Measurements from ENCODE around the gene KRTAP5-4.
"Not testable (repeated sequence)": the region's sequence is repeated elsewhere in the genome, so short reads cannot be mapped to it uniquely, and the experiment has no call there.

The KRTAP5-4 gene

GRCh38 chr11:1652771-1653540, 31.0 kb upstream of the KRTAP5-4 start:
- FAIRE-seq (no peak), DNase-seq (ENCODE audit: insufficient read length, low spot score) (peak; percentile 95)
- no peak for TF ChIP-seq POLR2A (IDR thresholded peaks at IDR 0.05; ENCODE audit: low read depth, low read length)
- no peak for TF ChIP-seq SPI1 (IDR thresholded peaks at IDR 0.05; ENCODE audit: low read depth, low read length)
- TF ChIP-seq POLR2AphosphoS5 (IDR thresholded peaks at IDR 0.05; ENCODE audit: low read depth, low read length) = no peak
- TF ChIP-seq POU2F2 (IDR thresholded peaks at IDR 0.05; ENCODE audit: low read depth, low read length) = no peak
- TF ChIP-seq TAF1 (IDR thresholded peaks at IDR 0.05; ENCODE audit: low read depth, low read length) = no peak
- TF ChIP-seq PAX5 (IDR thresholded peaks at IDR 0.05; ENCODE audit: insufficient read depth, low read length, severe bottlenecking) = no peak

GRCh38 chr11:1652442-1652770, 30.5 kb upstream of the KRTAP5-4 start:
- FAIRE-seq (no peak), DNase-seq (ENCODE audit: insufficient read length, low spot score) (no peak)
- TF ChIP-seq PAX5 (IDR thresholded peaks at IDR 0.05; ENCODE audit: insufficient read depth, low read length, severe bottlenecking) (no peak), SPI1 (IDR thresholded peaks at IDR 0.05; ENCODE audit: low read depth, low read length) (no peak)

- DNase-seq (ENCODE audit: insufficient read length, low spot score) = no peak
- FAIRE-seq = no peak
- no peak for TF ChIP-seq TAF1 (IDR thresholded peaks at IDR 0.05; ENCODE audit: low read depth, low read length)
- TF ChIP-seq POLR2A (IDR thresholded peaks at IDR 0.05; ENCODE audit: low read depth, low read length) = no peak
- no peak for TF ChIP-seq POU2F2 (IDR thresholded peaks at IDR 0.05; ENCODE audit: low read depth, low read length)
- no peak for TF ChIP-seq PAX5 (IDR thresholded peaks at IDR 0.05; ENCODE audit: insufficient read depth, low read length, severe bottlenecking)
- TF ChIP-seq SPI1 (IDR thresholded peaks at IDR 0.05; ENCODE audit: low read depth, low read length) = no peak
- TF ChIP-seq POLR2AphosphoS5 (IDR thresholded peaks at IDR 0.05; ENCODE audit: low read depth, low read length) = no peak
These were observed 30.1 kb upstream of the KRTAP5-4 start for GRCh38 chr11:1652026-1652425.

- DNase-seq (ENCODE audit: insufficient read length, low spot score) (no peak), FAIRE-seq (no peak)
- TF ChIP-seq PAX5 (IDR thresholded peaks at IDR 0.05; ENCODE audit: insufficient read depth, low read length, severe bottlenecking) = no peak
- no peak for TF ChIP-seq TAF1 (IDR thresholded peaks at IDR 0.05; ENCODE audit: low read depth, low read length)
- TF ChIP-seq POU2F2 (IDR thresholded peaks at IDR 0.05; ENCODE audit: low read depth, low read length) = no peak
These were observed 29.6 kb upstream of the KRTAP5-4 start for GRCh38 chr11:1651411-1651980.

- FAIRE-seq = no peak
- TF ChIP-seq TAF1 (IDR thresholded peaks at IDR 0.05; ENCODE audit: low read depth, low read length) = no peak
- TF ChIP-seq SPI1 (IDR thresholded peaks at IDR 0.05; ENCODE audit: low read depth, low read length) = no peak
- no peak for TF ChIP-seq POLR2AphosphoS5 (IDR thresholded peaks at IDR 0.05; ENCODE audit: low read depth, low read length)
- TF ChIP-seq POLR2A (IDR thresholded peaks at IDR 0.05; ENCODE audit: low read depth, low read length) = no peak
- no peak for TF ChIP-seq PAX5 (IDR thresholded peaks at IDR 0.05; ENCODE audit: insufficient read depth, low read length, severe bottlenecking)
- no peak for TF ChIP-seq POU2F2 (IDR thresholded peaks at IDR 0.05; ENCODE audit: low read depth, low read length)
- no peak for DNase-seq (ENCODE audit: insufficient read length, low spot score)
These were observed 29.0 kb upstream of the KRTAP5-4 start for GRCh38 chr11:1650918-1651262.

- FAIRE-seq = no peak
- no peak for DNase-seq (ENCODE audit: insufficient read length, low spot score)
These were observed 28.3 kb upstream of the KRTAP5-4 start for GRCh38 chr11:1650034-1650917.

GRCh38 chr11:1648653-1649420, 26.9 kb upstream of the KRTAP5-4 start:
- FAIRE-seq = no peak
- DNase-seq (ENCODE audit: insufficient read length, low spot score) = no peak

More at GRCh38 chr11:1650034-1650917, 28.3 kb upstream of the KRTAP5-4 start:
- TF ChIP-seq POU2F2 (IDR thresholded peaks at IDR 0.05; ENCODE audit: low read depth, low read length) (no peak), POLR2AphosphoS5 (IDR thresholded peaks at IDR 0.05; ENCODE audit: low read depth, low read length) (no peak), PAX5 (IDR thresholded peaks at IDR 0.05; ENCODE audit: insufficient read depth, low read length, severe bottlenecking) (no peak), TAF1 (IDR thresholded peaks at IDR 0.05; ENCODE audit: low read depth, low read length) (no peak), SPI1 (IDR thresholded peaks at IDR 0.05; ENCODE audit: low read depth, low read length) (no peak), POLR2A (IDR thresholded peaks at IDR 0.05; ENCODE audit: low read depth, low read length) (no peak)

GRCh38 chr11:1647901-1648652, 26.1 kb upstream of the KRTAP5-4 start:
- TF ChIP-seq POLR2A (IDR thresholded peaks at IDR 0.05; ENCODE audit: low read depth, low read length) = no peak
- no peak for TF ChIP-seq TAF1 (IDR thresholded peaks at IDR 0.05; ENCODE audit: low read depth, low read length)
- no peak for TF ChIP-seq SPI1 (IDR thresholded peaks at IDR 0.05; ENCODE audit: low read depth, low read length)
- no peak for TF ChIP-seq POLR2AphosphoS5 (IDR thresholded peaks at IDR 0.05; ENCODE audit: low read depth, low read length)
- TF ChIP-seq POU2F2 (IDR thresholded peaks at IDR 0.05; ENCODE audit: low read depth, low read length) = no peak
- TF ChIP-seq PAX5 (IDR thresholded peaks at IDR 0.05; ENCODE audit: insufficient read depth, low read length, severe bottlenecking) = no peak
- no peak for DNase-seq (ENCODE audit: insufficient read length, low spot score)
- no peak for FAIRE-seq

More at GRCh38 chr11:1648653-1649420, 26.9 kb upstream of the KRTAP5-4 start:
- TF ChIP-seq PAX5 (IDR thresholded peaks at IDR 0.05; ENCODE audit: insufficient read depth, low read length, severe bottlenecking) (no peak), TAF1 (IDR thresholded peaks at IDR 0.05; ENCODE audit: low read depth, low read length) (no peak)

GRCh38 chr11:1646540-1646939, 24.6 kb upstream of the KRTAP5-4 start:
- DNase-seq (ENCODE audit: insufficient read length, low spot score); FAIRE-seq: not testable (repeated sequence)
